HG02571 (cell line): ENCODE data around the gene FURIN.
"Not testable (repeated sequence)": the region's sequence is repeated elsewhere in the genome, so short reads cannot be mapped to it uniquely, and the experiment has no call there.

Experiments
- ATAC-seq: cut with Tn5 transposase; IDR thresholded peaks from one replicate; pipeline ENCODE4 v1.9.1; 2021; ENCODE audit warnings: mild to moderate bottlenecking, moderate library complexity; ENCODE audit not compliant: unreplicated experiment

FURIN gene

GRCh38 chr15:90868261-90868689 lies at the start of gene FURIN:
FURIN (plus strand) TSS chr15:90868588; CDS start chr15:90875741, 7,153 bp downstream.
- no peak for ATAC-seq

- ATAC-seq: no peak
Measured at GRCh38 chr15:90819390-90819789, 49.0 kb upstream of the FURIN start.

- ATAC-seq: no peak
Measured at GRCh38 chr15:90819850-90820249, 48.5 kb upstream of the FURIN start.

- ATAC-seq: no peak
Measured at GRCh38 chr15:90820481-90820880, 47.9 kb upstream of the FURIN start.

- no peak for ATAC-seq
Measured at GRCh38 chr15:90822204-90822955, 46.0 kb upstream of the FURIN start.

- ATAC-seq: no peak
Measured at GRCh38 chr15:90823455-90823974, 44.9 kb upstream of the FURIN start.

GRCh38 chr15:90825115-90825899 lies 43.1 kb upstream of the FURIN start:
- ATAC-seq: not testable (repeated sequence)

GRCh38 chr15:90826206-90826885 lies 42.0 kb upstream of the FURIN start:
- ATAC-seq: not testable (repeated sequence)

- ATAC-seq: no peak
Measured at GRCh38 chr15:90826886-90827435, 41.4 kb upstream of the FURIN start.

- no peak for ATAC-seq
Measured at GRCh38 chr15:90828111-90828510, 40.3 kb upstream of the FURIN start.

- ATAC-seq: no peak
Measured at GRCh38 chr15:90829126-90829525, 39.3 kb upstream of the FURIN start.

GRCh38 chr15:90829942-90830440 lies 38.4 kb upstream of the FURIN start:
- no peak for ATAC-seq

GRCh38 chr15:90834626-90835025 lies 33.8 kb upstream of the FURIN start:
- ATAC-seq: no peak

- no peak for ATAC-seq
Measured at GRCh38 chr15:90836296-90836871, 32.0 kb upstream of the FURIN start.

GRCh38 chr15:90837094-90837493 lies 31.3 kb upstream of the FURIN start:
- no peak for ATAC-seq

- no peak for ATAC-seq
Measured at GRCh38 chr15:90838139-90838538, 30.2 kb upstream of the FURIN start.

GRCh38 chr15:90838544-90838943 lies 29.8 kb upstream of the FURIN start:
- ATAC-seq: no peak

GRCh38 chr15:90839187-90840071 lies 29.0 kb upstream of the FURIN start:
- peak; percentile 69 for ATAC-seq

GRCh38 chr15:90840157-90840855 lies 28.1 kb upstream of the FURIN start:
- no peak for ATAC-seq
